A673 (cell line): ENCODE measurements around the gene ZNF664.

ENCODE experiments used
- CTCF ChIP-seq: fragments of 300-800, 200-600 bp; sonication (generic); conservative IDR thresholded peaks from 2 replicates; pipeline ENCODE4 v1.5.1; 2017; ENCODE audit warnings: low read depth, mild to moderate bottlenecking, antibody characterized with exemption, low read length, moderate library complexity, mixed read lengths
- EZH2 ChIP-seq: fragments of 200-600 bp; sonication (generic); IDR thresholded peaks from 2 replicates; pipeline ENCODE4 v1.6.1; 2017; ENCODE audit warnings: borderline replicate concordance, low read depth, mild to moderate bottlenecking, mixed read lengths, antibody characterized with exemption, low read length; ENCODE audit not compliant: poor library complexity, severe bottlenecking

GRCh38 chr12:123958876-123959275, 14.1 kb upstream of the ZNF664 start:
- no peak for TF ChIP-seq CTCF
- TF ChIP-seq EZH2, result no peak
